ENCODE data around the gene MACO1.

The MACO1 gene

GRCh38 chr1:25544819-25545218, 114.1 kb downstream of the MACO1 start:
- DNase-seq = no peak

DNA sequence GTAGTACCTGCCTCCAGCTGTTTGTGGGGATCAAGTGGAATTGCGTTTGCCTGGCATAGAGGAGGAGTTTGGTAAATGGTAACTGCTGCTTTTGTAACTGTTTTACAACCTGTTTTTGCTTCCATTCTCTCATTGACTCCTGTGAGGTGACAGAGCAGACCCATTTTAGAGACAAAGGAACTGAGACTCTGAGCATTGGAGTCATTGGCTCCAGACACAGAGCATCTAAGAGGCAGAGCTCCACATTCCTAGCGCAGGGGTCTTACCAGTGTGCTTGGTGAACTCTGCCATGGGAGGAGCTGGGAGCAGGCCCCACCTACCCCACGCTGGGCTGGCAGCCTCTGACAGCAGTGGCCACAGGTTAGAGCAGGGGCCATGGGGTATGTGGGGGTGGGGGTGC, 115.1 kb downstream of the MACO1 start:
- DNase-seq = no peak

DNA sequence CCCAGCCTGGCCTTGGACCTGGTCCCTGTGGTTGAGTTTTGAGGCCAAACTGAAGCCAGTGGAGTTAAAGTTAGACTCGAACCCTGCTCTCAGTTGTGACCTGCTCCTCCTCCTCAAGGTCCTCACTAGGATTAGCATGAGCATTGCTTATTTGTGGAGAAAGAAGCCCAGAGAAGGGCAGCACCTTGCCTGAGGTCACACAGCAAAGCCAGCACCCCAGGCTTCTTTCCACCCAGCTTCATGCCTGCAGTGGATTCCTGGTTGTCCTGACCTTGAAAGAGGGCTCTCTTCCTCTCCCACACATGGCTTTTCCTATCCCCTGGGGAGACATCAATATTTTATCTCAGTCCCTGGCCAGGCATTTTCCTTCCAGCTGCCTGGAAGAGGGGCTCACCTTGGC, 115.5 kb downstream of the MACO1 start:
- no peak for DNase-seq

DNA sequence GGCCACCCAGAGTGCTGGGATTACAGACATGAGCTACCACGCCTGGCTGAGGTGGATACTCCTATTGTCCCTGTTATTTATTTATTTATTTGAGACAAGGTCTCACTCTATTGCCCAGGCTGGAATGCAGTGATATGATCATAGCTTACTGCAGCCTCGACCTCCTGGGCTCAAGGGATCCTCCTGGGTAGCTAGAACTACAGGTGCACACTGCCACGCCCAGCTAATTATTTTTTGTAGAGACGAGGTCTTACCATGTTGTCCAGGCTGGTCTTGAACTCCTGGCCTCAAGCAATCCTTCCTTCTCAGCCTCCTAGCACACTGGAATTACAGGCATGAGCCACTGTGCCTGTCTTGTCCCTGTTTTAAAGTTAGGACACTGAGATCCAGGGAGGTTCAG, 117.9 kb downstream of the MACO1 start:
- no peak for DNase-seq

GRCh38 chr1:25549273-25550154, 118.8 kb downstream of the MACO1 start:
- DNase-seq = peak; percentile 70 to 72

All from activated CD4-positive, alpha-beta T cell treated with anti-CD3 and anti-CD28 coated beads, Interleukin-2, amount 50 U/mL, for 4 hours (primary cell).